Coronary artery (tissue), 2 donors: ENCODE measurements around the gene MST1.

Experiments
- DNase-seq: peaks from one replicate; pipeline ENCODE4 v3.0.0-alpha.2; 2017; ENCODE audit warnings: low spot score
- H3K27ac ChIP-seq, 2 donors: fragments of 200-600 bp; sonication (generic); one replicate each; pipeline ENCODE4 v1.5.1; 2016 to 2019
- H3K4me3 ChIP-seq: fragments of 200-600 bp; sonication (generic); 2 replicates; pipeline ENCODE4 v1.5.1; 2016; ENCODE audit warnings: mild to moderate bottlenecking, moderate library complexity
- TF ChIP-seq, protein P1 (sequence below): fragments of 200-600 bp; sonication (generic); IDR thresholded peaks from one replicate; pipeline ENCODE4 v1.5.1; 2019; ENCODE audit warnings: antibody characterized with exemption

MST1 gene

GRCh38 chr3:49689046-49689907 lies at the start of gene MST1, which contains the start of gene RNF123:
Gene MST1 (minus strand): TSS chr3:49689474. CDS start chr3:49688691, 783 bp downstream.
Gene RNF123 (plus strand): TSS chr3:49689557. CDS start chr3:49691166, 1,609 bp downstream.
- H3K27ac ChIP-seq: peak within 1 kb of the TSS; percentile 50 to 76
- TF ChIP-seq, protein P1, sequence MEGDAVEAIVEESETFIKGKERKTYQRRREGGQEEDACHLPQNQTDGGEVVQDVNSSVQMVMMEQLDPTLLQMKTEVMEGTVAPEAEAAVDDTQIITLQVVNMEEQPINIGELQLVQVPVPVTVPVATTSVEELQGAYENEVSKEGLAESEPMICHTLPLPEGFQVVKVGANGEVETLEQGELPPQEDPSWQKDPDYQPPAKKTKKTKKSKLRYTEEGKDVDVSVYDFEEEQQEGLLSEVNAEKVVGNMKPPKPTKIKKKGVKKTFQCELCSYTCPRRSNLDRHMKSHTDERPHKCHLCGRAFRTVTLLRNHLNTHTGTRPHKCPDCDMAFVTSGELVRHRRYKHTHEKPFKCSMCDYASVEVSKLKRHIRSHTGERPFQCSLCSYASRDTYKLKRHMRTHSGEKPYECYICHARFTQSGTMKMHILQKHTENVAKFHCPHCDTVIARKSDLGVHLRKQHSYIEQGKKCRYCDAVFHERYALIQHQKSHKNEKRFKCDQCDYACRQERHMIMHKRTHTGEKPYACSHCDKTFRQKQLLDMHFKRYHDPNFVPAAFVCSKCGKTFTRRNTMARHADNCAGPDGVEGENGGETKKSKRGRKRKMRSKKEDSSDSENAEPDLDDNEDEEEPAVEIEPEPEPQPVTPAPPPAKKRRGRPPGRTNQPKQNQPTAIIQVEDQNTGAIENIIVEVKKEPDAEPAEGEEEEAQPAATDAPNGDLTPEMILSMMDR: no peak
- peak; percentile 89 for DNase-seq
- H3K4me3 ChIP-seq: peak within 1 kb of the TSS; percentile 85

DNA sequence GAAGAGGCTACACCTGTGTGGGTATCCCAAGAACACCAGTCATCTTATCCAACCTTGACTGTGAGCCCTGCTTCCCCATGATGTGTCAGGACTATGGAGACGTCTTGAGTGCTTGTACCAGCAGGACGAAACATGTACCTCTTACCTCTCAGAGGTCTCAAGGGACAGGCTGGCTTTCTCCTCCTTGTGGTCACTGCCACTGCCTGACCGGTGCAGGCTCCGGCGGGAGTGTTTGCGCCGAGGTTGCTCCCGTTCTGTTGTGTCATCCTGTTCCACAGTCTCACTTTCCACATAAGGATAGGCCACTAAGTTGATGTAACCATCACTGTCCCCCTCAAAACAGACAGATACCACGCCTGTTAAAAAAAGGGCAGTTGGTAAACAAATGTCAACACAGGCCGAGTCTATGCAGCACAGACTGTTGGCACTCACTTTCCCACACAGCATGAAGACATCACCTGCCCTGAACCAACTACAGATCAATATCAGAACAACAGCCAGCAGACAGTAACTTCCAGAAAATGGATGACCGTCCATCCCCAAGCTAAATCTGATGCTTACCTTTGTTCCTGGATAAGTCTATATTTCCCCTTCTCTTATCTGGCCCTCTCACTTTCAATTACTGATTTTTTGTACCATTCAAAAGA lies 48.9 kb upstream of the MST1 start:
- Histone ChIP-seq H3K27ac (no peak overlapping the region), H3K4me3 (no peak overlapping the region)
- no peak for DNase-seq
- TF ChIP-seq, protein P1: no peak

- TF ChIP-seq, protein P1: no peak
- DNase-seq: no peak
- Histone ChIP-seq H3K4me3 (no peak overlapping the region), H3K27ac (no peak overlapping the region)
Measured at GRCh38 chr3:49734752-49735151, 45.5 kb upstream of the MST1 start.

DNA sequence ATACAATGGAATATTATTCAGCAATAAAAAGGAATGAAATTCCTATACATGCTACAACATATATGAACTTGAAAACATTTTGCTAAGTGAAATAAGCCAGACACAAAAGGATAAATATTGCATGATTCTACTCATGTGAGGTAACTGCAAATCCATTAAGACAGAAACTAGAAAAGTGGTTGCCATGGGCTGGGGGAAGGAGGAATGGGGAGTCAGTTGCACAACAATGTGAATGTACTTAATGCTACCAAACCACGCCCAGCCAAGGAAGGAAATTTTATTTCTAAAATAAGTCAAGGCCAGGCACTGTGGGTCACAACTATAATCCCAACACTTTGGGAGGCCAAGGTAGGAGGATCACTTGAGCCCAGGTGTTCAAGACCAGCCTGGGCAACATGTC lies 44.3 kb upstream of the MST1 start:
- no peak overlapping the region for H3K4me3 ChIP-seq
- DNase-seq: no peak
- no peak overlapping the region for H3K27ac ChIP-seq
- TF ChIP-seq, protein P1: no peak

DNA sequence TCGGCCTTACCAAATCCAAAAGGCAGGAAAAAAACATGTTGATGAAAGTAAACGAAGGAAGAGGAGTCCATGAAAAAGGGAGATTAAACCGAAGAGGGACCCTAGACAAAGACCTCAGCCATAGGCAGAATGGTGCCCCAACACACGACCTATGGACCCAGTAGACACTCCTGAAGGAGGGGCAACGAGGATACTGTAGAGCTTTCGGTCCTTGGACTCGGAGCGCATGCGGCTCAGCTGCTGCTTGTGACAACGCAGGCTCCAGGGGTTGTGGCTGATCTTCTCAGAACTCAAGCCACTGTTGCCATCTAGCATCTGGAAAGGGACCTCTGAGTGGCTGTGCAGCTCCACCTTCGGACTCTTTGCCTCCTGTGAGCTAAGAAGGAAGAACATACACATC lies 43.3 kb upstream of the MST1 start:
- Histone ChIP-seq H3K27ac (no peak overlapping the region), H3K4me3 (no peak overlapping the region)
- no peak for DNase-seq
- TF ChIP-seq, protein P1: no peak

DNA sequence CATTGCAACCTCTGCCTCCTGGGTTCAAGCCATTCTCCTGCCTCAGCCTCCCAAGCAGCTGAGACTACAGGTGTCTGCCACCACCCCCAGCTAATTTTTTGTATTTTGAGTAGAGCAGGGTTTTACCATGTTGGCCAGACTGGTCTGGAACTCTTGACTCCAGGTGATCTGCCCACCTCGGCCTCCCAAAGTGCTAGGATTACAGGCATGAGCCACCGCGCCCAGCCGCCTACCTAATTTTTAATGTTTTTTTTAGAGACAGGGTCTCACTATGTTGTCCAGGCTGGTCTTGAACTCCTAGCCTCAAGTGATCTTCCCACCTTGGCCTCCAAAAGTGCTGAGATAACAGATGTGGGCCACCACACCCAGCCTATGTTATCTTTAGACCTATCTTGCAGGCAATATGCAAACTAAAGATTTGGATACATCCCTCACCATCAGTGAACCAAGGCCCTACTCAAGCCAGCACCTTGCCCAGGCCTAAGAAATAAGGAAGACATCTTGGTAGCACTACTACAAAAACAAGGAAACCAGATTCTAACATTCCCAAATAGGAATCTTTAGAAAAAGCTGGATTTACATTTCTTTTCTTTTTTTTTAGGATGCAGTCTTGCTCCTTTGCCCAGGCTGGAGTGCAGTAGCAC lies 40.8 kb upstream of the MST1 start:
- no peak for DNase-seq
- H3K27ac ChIP-seq: no peak overlapping the region
- TF ChIP-seq, protein P1: no peak
- no peak overlapping the region for H3K4me3 ChIP-seq
